HEK293T (cell line): ENCODE data around the gene TOPBP1.
"Not testable (repeated sequence)": the region's sequence is repeated elsewhere in the genome, so short reads cannot be mapped to it uniquely, and the experiment has no call there.

Experiments used
- CTCF ChIA-PET: fragments of 350-600 bp; formaldehyde crosslinking; extraction: SDS; loops from one replicate; lab custom pipeline; 2021; ENCODE audit warnings: antibody characterized with exemption, inconsistent platforms; lab: Yijun Ruan, JAX
- POLR2A ChIA-PET: fragments of 350-600 bp; formaldehyde crosslinking; extraction: SDS; loops from one replicate; lab custom pipeline; 2020; ENCODE audit warnings: antibody characterized with exemption, inconsistent platforms; lab: Yijun Ruan, JAX
- DNase-seq: peaks from one replicate; pipeline ENCODE4 v3.0.0; 2012; ENCODE audit warnings: mixed read lengths; ENCODE audit errors: extremely low spot score
- ARNT ChIP-seq: fragments of 450-650 bp; IDR thresholded peaks from 2 replicates; pipeline ENCODE4 v1.6.1; 2017; ENCODE audit warnings: mild to moderate bottlenecking
- BHLHE40 ChIP-seq: fragments of 450-650 bp; IDR thresholded peaks from 2 replicates; pipeline ENCODE4 v1.6.1; 2016; ENCODE audit warnings: mild to moderate bottlenecking, moderate library complexity, borderline replicate concordance
- CTBP1 ChIP-seq: fragments of 450-650 bp; IDR thresholded peaks from 2 replicates; pipeline ENCODE4 v1.6.1; 2016; ENCODE audit warnings: borderline replicate concordance
- ELF4 ChIP-seq: fragments of 450-650 bp; IDR thresholded peaks from 2 replicates; pipeline ENCODE4 v1.6.1; 2017; ENCODE audit warnings: antibody characterized with exemption
- FOXA1 ChIP-seq: fragments of 450-650 bp; IDR thresholded peaks from 2 replicates; pipeline ENCODE4 v1.6.1; 2016; ENCODE audit warnings: mild to moderate bottlenecking
- FOXK2 ChIP-seq: fragments of 450-650 bp; IDR thresholded peaks from 2 replicates; pipeline ENCODE4 v1.6.1; 2016; ENCODE audit warnings: mild to moderate bottlenecking
- FOXM1 ChIP-seq: fragments of 450-650 bp; IDR thresholded peaks from 2 replicates; pipeline ENCODE4 v1.6.1; 2017; ENCODE audit warnings: mild to moderate bottlenecking, borderline replicate concordance
- HDGF ChIP-seq: fragments of 450-650 bp; IDR thresholded peaks from 2 replicates; pipeline ENCODE4 v1.6.1; 2017; ENCODE audit warnings: antibody characterized with exemption, borderline replicate concordance
- L3MBTL2 ChIP-seq: fragments of 450-650 bp; conservative IDR thresholded peaks from 2 replicates; pipeline ENCODE4 v1.6.1; 2016; ENCODE audit warnings: mild to moderate bottlenecking
- LEF1 ChIP-seq: fragments of 450-650 bp; IDR thresholded peaks from 2 replicates; pipeline ENCODE4 v1.6.1; 2017; ENCODE audit warnings: mild to moderate bottlenecking, borderline replicate concordance
- NFRKB ChIP-seq: fragments of 450-650 bp; IDR thresholded peaks from 2 replicates; pipeline ENCODE4 v1.6.1; 2016; ENCODE audit warnings: mild to moderate bottlenecking, moderate library complexity
- SP1 ChIP-seq: fragments of 450-650 bp; IDR thresholded peaks from 2 replicates; pipeline ENCODE4 v1.6.1; 2017
- SUZ12 ChIP-seq: fragments of 450-650 bp; IDR thresholded peaks from 2 replicates; pipeline ENCODE4 v1.6.1; 2016; ENCODE audit warnings: mild to moderate bottlenecking
- TARDBP ChIP-seq: fragments of 450-650 bp; IDR thresholded peaks from 2 replicates; pipeline ENCODE4 v1.6.1; 2016
- ZNF384 ChIP-seq: fragments of 450-650 bp; IDR thresholded peaks from 2 replicates; pipeline ENCODE4 v1.6.1; 2016
- TF ChIP-seq, protein P1 (sequence below): fragments of 450-650 bp; IDR thresholded peaks from 2 replicates; pipeline ENCODE4 v1.6.1; 2016

Gene TOPBP1

DNA sequence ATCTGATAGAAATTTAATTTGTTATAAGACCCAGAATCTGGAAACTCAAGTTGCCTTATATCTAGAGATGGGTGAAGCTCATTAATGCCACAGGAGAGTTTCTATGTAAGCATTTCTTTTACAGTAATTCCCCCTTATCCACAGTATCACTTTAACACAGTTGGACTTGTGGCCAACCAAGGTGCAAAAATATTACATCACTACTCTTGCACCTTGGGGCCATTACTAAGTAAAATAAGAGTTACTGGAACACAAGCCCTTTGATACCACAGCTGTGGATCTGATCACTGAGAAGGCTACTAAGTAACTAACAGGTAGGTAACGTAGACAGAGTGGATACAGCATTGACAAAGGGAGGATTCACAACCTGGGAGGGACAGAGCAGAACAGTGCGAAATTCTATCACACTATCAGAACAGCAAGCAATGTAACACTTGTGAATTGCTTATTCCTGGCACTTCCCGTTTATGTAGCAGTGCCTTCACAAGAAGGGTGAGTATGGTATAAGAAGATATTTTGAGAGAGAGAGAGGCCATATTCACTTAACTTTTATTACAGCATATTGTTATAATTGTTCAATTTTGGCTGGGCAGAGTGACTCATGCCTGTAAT, 33.9 kb upstream of the TOPBP1 start:
- TF ChIP-seq L3MBTL2 (no peak), FOXA1 (no peak), TARDBP (no peak), FOXM1 (no peak), SP1 (no peak), ARNT (no peak), LEF1 (no peak), FOXK2 (no peak), ELF4 (no peak), NFRKB (no peak)
- TF ChIP-seq, protein P1, sequence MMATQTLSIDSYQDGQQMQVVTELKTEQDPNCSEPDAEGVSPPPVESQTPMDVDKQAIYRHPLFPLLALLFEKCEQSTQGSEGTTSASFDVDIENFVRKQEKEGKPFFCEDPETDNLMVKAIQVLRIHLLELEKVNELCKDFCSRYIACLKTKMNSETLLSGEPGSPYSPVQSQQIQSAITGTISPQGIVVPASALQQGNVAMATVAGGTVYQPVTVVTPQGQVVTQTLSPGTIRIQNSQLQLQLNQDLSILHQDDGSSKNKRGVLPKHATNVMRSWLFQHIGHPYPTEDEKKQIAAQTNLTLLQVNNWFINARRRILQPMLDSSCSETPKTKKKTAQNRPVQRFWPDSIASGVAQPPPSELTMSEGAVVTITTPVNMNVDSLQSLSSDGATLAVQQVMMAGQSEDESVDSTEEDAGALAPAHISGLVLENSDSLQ, result no peak
- ChIA-PET POLR2A (no interaction called here), CTCF (no interaction called here)
- no peak for DNase-seq

DNA sequence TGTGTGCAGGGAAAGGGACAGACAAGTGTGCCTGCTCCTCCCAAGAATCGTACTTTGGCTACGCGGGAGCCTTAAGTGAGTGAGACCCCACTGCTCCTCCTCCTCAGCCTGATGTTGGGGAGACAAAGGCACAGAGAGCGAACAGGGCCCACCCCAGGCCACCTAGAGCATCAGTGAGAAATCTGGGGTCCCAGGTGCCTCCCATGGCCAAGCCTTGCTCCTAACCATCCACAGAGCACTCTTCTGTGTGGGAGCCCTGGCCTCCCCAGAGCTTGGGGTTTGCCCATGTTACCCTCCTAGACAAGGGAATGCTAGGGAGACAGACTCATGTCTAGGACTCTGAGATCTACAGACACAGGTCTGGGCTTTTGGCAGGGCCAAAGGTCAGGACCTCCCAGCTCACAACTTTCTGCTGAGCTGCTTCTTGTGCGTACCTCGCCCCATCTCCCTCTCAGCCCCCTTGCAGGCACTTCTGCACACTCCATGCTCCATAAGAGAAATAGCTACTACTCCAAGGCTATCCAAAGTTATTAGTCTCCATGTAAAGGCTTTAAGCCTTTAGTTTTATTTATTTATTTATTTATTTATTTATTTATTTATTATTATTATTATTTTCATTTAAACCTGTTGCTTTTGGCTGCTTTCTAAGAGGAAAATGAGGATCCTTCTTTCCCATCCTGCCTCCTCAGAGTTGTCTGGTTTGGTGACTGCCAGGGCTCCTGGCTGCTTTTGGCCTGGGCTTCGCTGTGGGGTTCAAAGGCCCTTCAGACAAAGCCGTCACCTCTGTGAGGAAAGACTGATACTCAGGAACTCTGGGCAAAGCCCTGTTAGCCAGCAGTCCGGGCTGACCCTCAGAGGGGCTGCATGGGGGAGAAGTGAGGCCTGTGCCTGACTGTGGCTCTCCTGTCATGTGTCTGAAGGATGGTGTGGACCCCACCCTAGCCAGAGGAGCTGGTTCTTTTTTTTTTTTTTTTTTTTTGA, 32.8 kb upstream of the TOPBP1 start:
- ChIA-PET POLR2A (no interaction called here), CTCF (interaction anchor here (0.6 kb wide), 1 partner anchor 53 kb away, joined by 3 read pairs; no protein-coding TSS in a partner anchor)
- no peak for DNase-seq
- TF ChIP-seq CTBP1, result no peak
- no peak for TF ChIP-seq SUZ12
- TF ChIP-seq HDGF, result no peak
- no peak for TF ChIP-seq FOXM1
- no peak for TF ChIP-seq FOXK2
- no peak for TF ChIP-seq NFRKB
- no peak for TF ChIP-seq SP1
- TF ChIP-seq, protein P1, result no peak
- TF ChIP-seq LEF1, result no peak
- no peak for TF ChIP-seq BHLHE40
- no peak for TF ChIP-seq ARNT
- no peak for TF ChIP-seq ELF4
- no peak for TF ChIP-seq TARDBP
- TF ChIP-seq ZNF384, result no peak
- no peak for TF ChIP-seq FOXA1
- TF ChIP-seq L3MBTL2, result no peak

DNA sequence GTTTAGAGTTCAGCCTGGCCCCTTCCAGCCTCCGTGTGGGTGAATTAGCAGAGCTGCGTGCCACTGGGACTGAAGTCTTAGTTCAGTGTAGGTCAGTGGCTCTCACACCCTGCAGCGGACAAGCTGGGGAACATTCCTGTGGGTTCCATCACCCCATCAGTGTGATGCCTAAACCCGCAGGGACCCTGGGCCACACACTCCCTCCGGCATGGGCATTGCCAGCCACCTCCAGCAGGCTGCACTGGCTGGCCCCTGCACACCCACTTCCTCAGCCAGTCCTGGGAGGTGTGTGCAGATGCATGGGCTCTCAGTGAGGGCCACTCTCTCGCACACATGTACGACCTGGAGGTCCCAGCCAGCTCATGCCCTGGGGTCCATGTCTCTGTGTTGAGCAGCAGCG, 32.1 kb upstream of the TOPBP1 start:
- CTCF ChIA-PET, result no interaction called here
- DNase-seq, result no peak
- POLR2A ChIA-PET, result no interaction called here
- no peak for TF ChIP-seq FOXA1

DNA sequence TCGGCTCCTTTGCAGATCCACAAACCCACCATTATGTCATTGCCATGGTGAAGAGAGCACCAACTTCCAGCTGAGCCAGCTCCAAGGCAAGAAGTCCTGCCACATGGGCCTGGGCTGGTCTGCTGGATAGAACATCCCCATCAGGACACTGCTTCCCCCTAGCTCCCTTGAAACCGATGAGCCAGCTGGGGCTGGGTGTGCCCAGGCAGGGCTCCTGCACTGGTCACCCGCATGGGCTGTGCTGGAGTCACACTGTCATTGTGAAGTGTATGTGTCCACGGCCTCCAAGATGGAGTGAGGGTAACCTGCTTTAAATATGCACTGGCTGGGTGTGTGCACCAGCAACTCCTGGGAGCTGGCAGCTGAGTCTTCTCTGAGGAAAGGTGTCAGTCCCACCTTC, 31.0 kb upstream of the TOPBP1 start:
- POLR2A ChIA-PET, result no interaction called here
- DNase-seq, result no peak
- TF ChIP-seq FOXA1 (no peak), TARDBP (no peak), SUZ12 (no peak), HDGF (no peak), ELF4 (no peak), L3MBTL2 (no peak), ARNT (no peak), SP1 (no peak), FOXK2 (no peak), LEF1 (no peak)
- CTCF ChIA-PET, result no interaction called here

DNA sequence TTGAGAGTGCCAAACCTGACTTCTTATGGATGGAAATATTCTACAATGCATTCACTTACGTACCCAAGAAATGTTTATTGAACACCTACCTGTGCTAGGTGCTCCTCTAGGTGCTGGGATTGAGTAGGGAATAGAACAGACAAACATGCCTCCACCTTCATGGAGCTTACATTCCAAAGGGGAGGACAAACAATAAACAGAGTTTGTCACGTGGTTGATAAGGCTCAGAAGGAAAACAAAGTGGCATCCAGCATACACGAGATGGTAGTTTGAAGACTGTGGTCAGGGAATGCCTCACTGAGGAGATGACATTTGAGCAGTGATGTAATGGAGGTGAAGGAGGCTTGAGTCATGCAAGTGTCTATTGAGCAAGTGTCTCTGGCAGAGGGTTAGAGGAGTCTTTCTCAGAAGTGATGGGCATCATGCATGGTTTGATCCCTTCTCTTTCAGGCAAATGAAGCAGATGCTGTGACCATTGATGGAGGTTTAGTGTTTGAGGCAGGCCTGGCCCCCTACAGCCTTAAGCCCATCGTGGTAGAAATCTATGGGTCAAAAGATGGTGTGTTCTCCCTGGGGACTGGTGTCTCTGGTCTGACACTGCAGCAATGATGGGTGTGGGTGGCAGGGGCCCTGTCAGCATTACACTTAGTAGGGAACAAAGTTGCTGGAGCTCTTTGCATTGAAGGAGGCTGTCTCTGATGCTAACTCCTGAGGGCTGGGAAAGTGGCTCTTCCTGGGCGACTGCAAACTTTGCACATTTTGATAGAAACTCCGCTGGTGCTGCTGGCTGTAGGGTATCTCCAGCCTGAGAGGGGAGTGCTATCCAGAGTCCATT, 29.7 kb upstream of the TOPBP1 start:
- no peak for DNase-seq
- TF ChIP-seq, protein P1, result no peak
- TF ChIP-seq SP1, result no peak
- TF ChIP-seq ARNT, result no peak
- no peak for TF ChIP-seq ELF4
- TF ChIP-seq TARDBP, result no peak
- TF ChIP-seq NFRKB, result no peak
- TF ChIP-seq HDGF, result no peak
- TF ChIP-seq L3MBTL2, result no peak
- no peak for TF ChIP-seq LEF1
- TF ChIP-seq FOXK2, result no peak
- ChIA-PET POLR2A (no interaction called here), CTCF (no interaction called here)

DNA sequence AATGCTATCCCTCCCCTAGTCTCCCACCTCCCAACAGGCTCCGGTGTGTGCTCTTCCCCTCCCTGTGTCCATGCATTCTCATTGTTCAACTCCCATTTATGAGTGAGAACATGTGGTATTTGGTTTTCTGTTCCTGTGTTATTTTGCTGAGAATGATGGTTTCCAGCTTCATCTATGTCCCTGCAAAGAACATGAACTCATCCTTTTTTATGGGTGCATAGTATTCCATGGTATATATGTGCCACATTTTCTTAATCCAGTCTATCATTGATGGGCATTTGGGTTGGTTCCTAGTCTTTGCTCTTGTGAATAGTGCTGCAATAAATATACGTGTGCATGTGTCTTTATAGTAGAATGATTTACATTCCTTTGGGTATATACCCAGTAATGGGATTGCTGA, 16.3 kb upstream of the TOPBP1 start:
- CTCF ChIA-PET, POLR2A ChIA-PET, DNase-seq: not testable (repeated sequence)
